Memory B cell (primary cell): ENCODE measurements around the gene TERB1.
"Not testable (repeated sequence)": the region's sequence is repeated elsewhere in the genome, so short reads cannot be mapped to it uniquely, and the experiment has no call there.

Source experiments
- ATAC-seq: fragments of 150-1000 bp; cut with Tn5 transposase; 2 replicates; pipeline ENCODE4 v1.10.0; 2021; ENCODE audit warnings: low read depth, mild to moderate bottlenecking, moderate library complexity
- DNase-seq, 2 donors: peaks; one replicate each; pipeline ENCODE4 v3.0.0; 2022; ENCODE audit warnings: low spot score in 2 of 2
- H3K27ac Mint-ChIP-seq: one replicate; pipeline ENCODE4 v1.8.0; 2022; ENCODE audit warnings: mild to moderate bottlenecking, moderate library complexity, mixed read lengths
- H3K27me3 Mint-ChIP-seq: one replicate; pipeline ENCODE4 v1.8.0; 2022; ENCODE audit warnings: mixed read lengths
- H3K36me3 Mint-ChIP-seq: one replicate; pipeline ENCODE4 v1.8.0; 2022; ENCODE audit warnings: mild to moderate bottlenecking, mixed read lengths
- H3K4me1 Mint-ChIP-seq: one replicate; pipeline ENCODE4 v1.8.0; 2022; ENCODE audit warnings: mixed read lengths
- H3K4me3 Mint-ChIP-seq: one replicate; pipeline ENCODE4 v1.8.0; 2022; ENCODE audit warnings: mild to moderate bottlenecking, moderate library complexity, mixed read lengths
- H3K9me3 Mint-ChIP-seq: one replicate; pipeline ENCODE4 v1.8.0; 2022; ENCODE audit warnings: mixed read lengths

Gene TERB1

GRCh38 chr16:66793984-66794383, 7.4 kb downstream of the TERB1 start:
- not testable (repeated sequence) for H3K27ac Mint-ChIP-seq, H3K4me3 Mint-ChIP-seq, H3K9me3 Mint-ChIP-seq, H3K4me1 Mint-ChIP-seq, ATAC-seq, DNase-seq, H3K27me3 Mint-ChIP-seq, H3K36me3 Mint-ChIP-seq

GRCh38 chr16:66790130-66790733, 11.2 kb downstream of the TERB1 start:
- no peaks in the 10 kb centered on the region for H3K27me3 Mint-ChIP-seq
- H3K4me3 Mint-ChIP-seq = no peak overlapping the region
- DNase-seq = no peak
- H3K4me1 Mint-ChIP-seq = no peaks in the 10 kb centered on the region
- no peak for ATAC-seq
- H3K36me3 Mint-ChIP-seq = no peaks in the 10 kb centered on the region
- H3K9me3 Mint-ChIP-seq = peaks cover 1% of the 10 kb centered on the region
- no peak overlapping the region for H3K27ac Mint-ChIP-seq

- DNase-seq (no peak), ATAC-seq (no peak)
- H3K4me1 Mint-ChIP-seq = no peaks in the 10 kb centered on the region
- no peaks in the 10 kb centered on the region for H3K27me3 Mint-ChIP-seq
- no peaks in the 10 kb centered on the region for H3K36me3 Mint-ChIP-seq
- no peaks in the 10 kb centered on the region for H3K9me3 Mint-ChIP-seq
- H3K27ac Mint-ChIP-seq = no peak overlapping the region
- H3K4me3 Mint-ChIP-seq = no peak overlapping the region
These were observed 14.0 kb downstream of the TERB1 start for GRCh38 chr16:66787427-66787826.

- no peak overlapping the region for H3K4me3 Mint-ChIP-seq
- H3K36me3 Mint-ChIP-seq = no peaks in the 10 kb centered on the region
- no peaks in the 10 kb centered on the region for H3K4me1 Mint-ChIP-seq
These were observed 14.8 kb downstream of the TERB1 start for GRCh38 chr16:66786551-66786950.

GRCh38 chr16:66776457-66776856, 24.9 kb downstream of the TERB1 start:
- H3K27me3 Mint-ChIP-seq = no peaks in the 10 kb centered on the region
- H3K36me3 Mint-ChIP-seq = peaks cover 5% of the 10 kb centered on the region
- H3K4me3 Mint-ChIP-seq = no peak overlapping the region
- H3K27ac Mint-ChIP-seq = no peak overlapping the region
- no peak for ATAC-seq
- DNase-seq = no peak
- peaks cover 5% of the 10 kb centered on the region for H3K9me3 Mint-ChIP-seq
- no peaks in the 10 kb centered on the region for H3K4me1 Mint-ChIP-seq

More at GRCh38 chr16:66786551-66786950, 14.8 kb downstream of the TERB1 start:
- ATAC-seq (no peak), DNase-seq (no peak)
- H3K27ac Mint-ChIP-seq = no peak overlapping the region
- no peaks in the 10 kb centered on the region for H3K27me3 Mint-ChIP-seq
- no peaks in the 10 kb centered on the region for H3K9me3 Mint-ChIP-seq

GRCh38 chr16:66774981-66775380, 26.4 kb downstream of the TERB1 start:
- H3K4me1 Mint-ChIP-seq = no peaks in the 10 kb centered on the region
- H3K4me3 Mint-ChIP-seq = no peak overlapping the region
- ATAC-seq = no peak
- H3K36me3 Mint-ChIP-seq = peaks cover 5% of the 10 kb centered on the region
- H3K27me3 Mint-ChIP-seq = no peaks in the 10 kb centered on the region
- no peak overlapping the region for H3K27ac Mint-ChIP-seq
- H3K9me3 Mint-ChIP-seq = peaks cover 5% of the 10 kb centered on the region
- no peak for DNase-seq

GRCh38 chr16:66758086-66758485, 43.3 kb downstream of the TERB1 start:
- Mint-ChIP-seq H3K27ac (no peak overlapping the region), H3K27me3 (peaks cover 4% of the 10 kb centered on the region), H3K9me3 (no peaks in the 10 kb centered on the region), H3K4me3 (no peak overlapping the region), H3K4me1 (no peaks in the 10 kb centered on the region), H3K36me3 (no peaks in the 10 kb centered on the region)
- DNase-seq (no peak), ATAC-seq (no peak)

- Mint-ChIP-seq H3K36me3 (no peaks in the 10 kb centered on the region), H3K27ac (no peak overlapping the region), H3K27me3 (peaks cover 11% of the 10 kb centered on the region), H3K4me1 (peaks cover 14% of the 10 kb centered on the region), H3K4me3 (no peak overlapping the region), H3K9me3 (no peaks in the 10 kb centered on the region)
- ATAC-seq = no peak
- no peak for DNase-seq
These were observed 46.6 kb downstream of the TERB1 start for GRCh38 chr16:66754819-66755218.

GRCh38 chr16:66754211-66754610, 47.2 kb downstream of the TERB1 start:
- H3K4me1 Mint-ChIP-seq = peaks cover 16% of the 10 kb centered on the region
- H3K27me3 Mint-ChIP-seq = peaks cover 10% of the 10 kb centered on the region
- ATAC-seq (no peak), DNase-seq (no peak)
- no peaks in the 10 kb centered on the region for H3K9me3 Mint-ChIP-seq
- H3K4me3 Mint-ChIP-seq = no peak overlapping the region
- peaks cover 2% of the 10 kb centered on the region for H3K36me3 Mint-ChIP-seq
- no peak overlapping the region for H3K27ac Mint-ChIP-seq

- ATAC-seq = no peak
- Mint-ChIP-seq H3K9me3 (no peaks in the 10 kb centered on the region), H3K4me1 (peaks cover 16% of the 10 kb centered on the region), H3K27ac (no peak overlapping the region), H3K36me3 (peaks cover 9% of the 10 kb centered on the region), H3K4me3 (no peak overlapping the region), H3K27me3 (peaks cover 9% of the 10 kb centered on the region)
- no peak for DNase-seq
These were observed 48.4 kb downstream of the TERB1 start for GRCh38 chr16:66752958-66753357.

- DNase-seq (no peak), ATAC-seq (no peak)
- Mint-ChIP-seq H3K27me3 (peaks cover 9% of the 10 kb centered on the region), H3K4me1 (peaks cover 16% of the 10 kb centered on the region), H3K27ac (peak overlapping the region; percentile 94), H3K4me3 (peak overlapping the region; percentile 92), H3K9me3 (no peaks in the 10 kb centered on the region), H3K36me3 (peaks cover 9% of the 10 kb centered on the region)
These were observed 49.0 kb downstream of the TERB1 start for GRCh38 chr16:66752379-66752778.

- no peaks in the 10 kb centered on the region for H3K9me3 Mint-ChIP-seq
- peak overlapping the region; percentile 94 for H3K27ac Mint-ChIP-seq
- ATAC-seq (no peak), DNase-seq (no peak)
- peaks cover 9% of the 10 kb centered on the region for H3K36me3 Mint-ChIP-seq
- H3K27me3 Mint-ChIP-seq = peaks cover 9% of the 10 kb centered on the region
- peak overlapping the region; percentile 92 for H3K4me3 Mint-ChIP-seq
- peaks cover 16% of the 10 kb centered on the region for H3K4me1 Mint-ChIP-seq
These were observed 49.4 kb downstream of the TERB1 start for GRCh38 chr16:66751992-66752322.

- no peaks in the 10 kb centered on the region for H3K9me3 Mint-ChIP-seq
- H3K4me1 Mint-ChIP-seq = peaks cover 16% of the 10 kb centered on the region
- H3K36me3 Mint-ChIP-seq = peaks cover 9% of the 10 kb centered on the region
- peak; percentile 88 to 99 for DNase-seq
- H3K27ac Mint-ChIP-seq = peak within 1 kb of the TSS; percentile 94
- peaks cover 9% of the 10 kb centered on the region for H3K27me3 Mint-ChIP-seq
- peak within 1 kb of the TSS; percentile 92 for H3K4me3 Mint-ChIP-seq
- ATAC-seq = peak; percentile 92
These were observed 49.9 kb downstream of the TERB1 start, which contains the start of gene DYNC1LI2 for GRCh38 chr16:66751303-66751991. Gene DYNC1LI2 (minus strand): TSS chr16:66751609. CDS start chr16:66751591, 18 bp downstream.

GRCh38 chr16:66751053-66751302, 50.4 kb downstream of the TERB1 start:
- DNase-seq = no peak
- Mint-ChIP-seq H3K27ac (peak overlapping the region; percentile 94), H3K9me3 (no peaks in the 10 kb centered on the region), H3K4me1 (peaks cover 19% of the 10 kb centered on the region), H3K4me3 (peak overlapping the region; percentile 82), H3K36me3 (peaks cover 12% of the 10 kb centered on the region), H3K27me3 (peaks cover 9% of the 10 kb centered on the region)
- ATAC-seq = no peak
